HEK293 (cell line): ENCODE measurements around the gene CCDC61.

Experiments
- CTCF ChIA-PET: fragments of 350-600 bp; formaldehyde crosslinking; extraction: SDS; loops from one replicate; lab custom pipeline; 2021; ENCODE audit warnings: antibody characterized with exemption; lab: Yijun Ruan, JAX
- POLR2A ChIA-PET: fragments of 300-600 bp; formaldehyde crosslinking; extraction: SDS; loops from one replicate; lab custom pipeline; 2020; ENCODE audit warnings: antibody characterized with exemption, inconsistent platforms; lab: Yijun Ruan, JAX
- H3K27ac ChIP-seq: fragments of 200-500 bp; sonication (Bioruptor generic); 2 replicates; pipeline ENCODE4 v1.5.1; 2014; ENCODE audit warnings: low read depth, low read length, control low read depth, inconsistent platforms; ENCODE audit errors: extremely low read depth
- H3K36me3 ChIP-seq, 2 experiments: fragments of 200-500 bp in 1 of 2; sonication (Bioruptor generic) in 1 of 2; 1 replicate in 1 of 2; 2 replicates in 1 of 2; pipeline ENCODE4 v1.5.1; 2014 to 2017; ENCODE audit warnings: inconsistent platforms in 2 of 2, low read length in 2 of 2; ENCODE audit not compliant: control insufficient read depth in 2 of 2, insufficient read depth in 1 of 2
- H3K4me1 ChIP-seq: fragments of 200-500 bp; sonication (Bioruptor generic); 2 replicates; pipeline ENCODE4 v1.5.1; 2014; ENCODE audit warnings: mild to moderate bottlenecking, low read length, inconsistent platforms; ENCODE audit not compliant: control insufficient read depth, insufficient read depth
- H3K4me3 ChIP-seq: 2 replicates; pipeline ENCODE4 v1.5.1; 2011; ENCODE audit warnings: low read depth, mild to moderate bottlenecking, control low read depth, low read length, moderate library complexity
- H3K9me3 ChIP-seq: fragments of 200-500 bp; sonication (Bioruptor generic); 2 replicates; pipeline ENCODE4 v1.5.1; 2014; ENCODE audit warnings: low read depth, low read length, inconsistent platforms; ENCODE audit not compliant: control insufficient read depth, insufficient read depth
- OSR2 ChIP-seq: fragments of 450-650 bp; formaldehyde crosslinking; IDR thresholded peaks from 2 replicates; pipeline ENCODE4 v1.5.1; 2016; ENCODE audit warnings: missing biosample characterization, missing genetic modification characterization
- PRDM1 ChIP-seq: fragments of 450-650 bp; formaldehyde crosslinking; IDR thresholded peaks from 2 replicates; pipeline ENCODE4; 2016; ENCODE audit warnings: missing biosample characterization, missing genetic modification characterization
- YY2 ChIP-seq: fragments of 450-650 bp; formaldehyde crosslinking; IDR thresholded peaks from 2 replicates; pipeline ENCODE4 v1.5.1; 2016; ENCODE audit warnings: missing biosample characterization, missing genetic modification characterization
- ZBTB11 ChIP-seq: fragments of 450-650 bp; formaldehyde crosslinking; conservative IDR thresholded peaks from 2 replicates; pipeline ENCODE4 v1.5.1; 2016; ENCODE audit warnings: low read depth, missing biosample characterization, missing genetic modification characterization
- ZNF138 ChIP-seq: fragments of 450-650 bp; formaldehyde crosslinking; IDR thresholded peaks from 2 replicates; pipeline ENCODE4 v1.5.1; 2016; ENCODE audit warnings: missing biosample characterization, missing genetic modification characterization, borderline replicate concordance
- ZNF155 ChIP-seq: fragments of 450-650 bp; formaldehyde crosslinking; IDR thresholded peaks from 2 replicates; pipeline ENCODE4 v1.5.1; 2016; ENCODE audit warnings: missing biosample characterization, missing genetic modification characterization
- ZNF26 ChIP-seq: fragments of 450-650 bp; formaldehyde crosslinking; IDR thresholded peaks from 2 replicates; pipeline ENCODE4 v1.5.1; 2016; ENCODE audit warnings: missing biosample characterization, missing genetic modification characterization
- ZNF266 ChIP-seq: fragments of 450-650 bp; formaldehyde crosslinking; IDR thresholded peaks from 2 replicates; pipeline ENCODE4 v1.5.1; 2016; ENCODE audit warnings: missing biosample characterization, missing genetic modification characterization, low read depth
- ZNF302 ChIP-seq: fragments of 450-650 bp; formaldehyde crosslinking; IDR thresholded peaks from 2 replicates; pipeline ENCODE4 v1.5.1; 2016; ENCODE audit warnings: missing biosample characterization, missing genetic modification characterization, low read depth
- ZNF362 ChIP-seq: fragments of 450-650 bp; formaldehyde crosslinking; IDR thresholded peaks from 2 replicates; pipeline ENCODE4 v1.5.1; 2016; ENCODE audit warnings: missing biosample characterization, missing genetic modification characterization
- ZNF366 ChIP-seq: fragments of 450-650 bp; formaldehyde crosslinking; conservative IDR thresholded peaks from 2 replicates; pipeline ENCODE4 v1.5.1; 2016; ENCODE audit warnings: missing biosample characterization, missing genetic modification characterization
- ZNF426 ChIP-seq: fragments of 450-650 bp; formaldehyde crosslinking; IDR thresholded peaks from 2 replicates; pipeline ENCODE4 v1.5.1; 2017; ENCODE audit warnings: missing biosample characterization, missing genetic modification characterization, mild to moderate bottlenecking, inconsistent platforms, moderate library complexity
- ZNF529 ChIP-seq: fragments of 450-650 bp; formaldehyde crosslinking; IDR thresholded peaks from 2 replicates; pipeline ENCODE4 v1.5.1; 2017; ENCODE audit warnings: missing genetic modification characterization, missing biosample characterization; ENCODE audit not compliant: insufficient replicate concordance
- ZNF580 ChIP-seq: fragments of 450-650 bp; formaldehyde crosslinking; IDR thresholded peaks from 2 replicates; pipeline ENCODE4 v1.5.1; 2016; ENCODE audit warnings: missing biosample characterization, missing genetic modification characterization
- ZNF596 ChIP-seq: fragments of 450-650 bp; IDR thresholded peaks from 2 replicates; pipeline ENCODE4 v1.5.0; 2018; ENCODE audit warnings: missing biosample characterization, mild to moderate bottlenecking, missing genetic modification characterization, moderate library complexity
- ZNF610 ChIP-seq: fragments of 450-650 bp; formaldehyde crosslinking; IDR thresholded peaks from 2 replicates; pipeline ENCODE4 v1.5.1; 2016; ENCODE audit warnings: missing biosample characterization, missing genetic modification characterization, borderline replicate concordance
- ZNF791 ChIP-seq: fragments of 450-650 bp; formaldehyde crosslinking; IDR thresholded peaks from 2 replicates; pipeline ENCODE4 v1.5.1; 2016; ENCODE audit warnings: missing biosample characterization, missing genetic modification characterization
- ZSCAN16 ChIP-seq: fragments of 450-650 bp; formaldehyde crosslinking; IDR thresholded peaks from 2 replicates; pipeline ENCODE4 v1.5.1; 2016; ENCODE audit warnings: missing biosample characterization, missing genetic modification characterization

The CCDC61 gene

GRCh38 chr19:45959517-45960025, 35.7 kb upstream of the CCDC61 start:
- no peaks in the 10 kb centered on the region for H3K4me1 ChIP-seq
- no peak overlapping the region for H3K27ac ChIP-seq
- no peak overlapping the region for H3K4me3 ChIP-seq
- peaks cover 0 to 12% of the 10 kb centered on the region in 2 experiments; a peak in 1 of 3 replicates for H3K36me3 ChIP-seq
- ChIA-PET CTCF (interaction anchor here (0.6 to 0.9 kb wide), 3 partner anchors 9 to 514 kb away, joined by 4 to 9 read pairs (median 5); no protein-coding TSS in a partner anchor), POLR2A (no interaction called here)
- no peaks in the 10 kb centered on the region for H3K9me3 ChIP-seq
- no peak for TF ChIP-seq ZNF362 (tag by site-specific recombination)
- TF ChIP-seq ZNF791 (tag by site-specific recombination): 0 out of 2 replicates have a peak, but pooled peaks have one; percentile 5
- TF ChIP-seq ZNF596 (tag by site-specific recombination): peak; percentile 91
- 0 out of 2 replicates have a peak, but pooled peaks have one; percentile 22 for TF ChIP-seq ZNF366 (tag by site-specific recombination)
- TF ChIP-seq ZNF610 (tag by site-specific recombination): no peak
- no peak for TF ChIP-seq YY2 (tag by site-specific recombination)

GRCh38 chr19:45960595-45961235, 34.6 kb upstream of the CCDC61 start:
- H3K4me3 ChIP-seq: no peak overlapping the region
- H3K36me3 ChIP-seq: peaks cover 0 to 12% of the 10 kb centered on the region in 2 experiments; a peak in 1 of 3 replicates
- H3K4me1 ChIP-seq: no peaks in the 10 kb centered on the region
- H3K27ac ChIP-seq: no peak overlapping the region
- no peak for TF ChIP-seq ZNF138
- TF ChIP-seq ZNF426 (tag by site-specific recombination): no peak
- no peak for TF ChIP-seq OSR2
- TF ChIP-seq ZNF529: no peak
- TF ChIP-seq ZBTB11 (tag by site-specific recombination): no peak
- TF ChIP-seq ZNF302 (tag by site-specific recombination): no peak
- no peak for TF ChIP-seq ZNF26
- TF ChIP-seq ZNF155: no peak
- TF ChIP-seq PRDM1: no peak
- no peak for TF ChIP-seq ZNF266 (tag by site-specific recombination)
- TF ChIP-seq ZNF580 (tag by site-specific recombination): no peak
- TF ChIP-seq ZSCAN16: no peak
- POLR2A ChIA-PET: interaction anchor here (1.5 kb wide), 1 partner anchor 35 kb away, joined by 6 read pairs; the partner anchor contains the start of gene CCDC61
- no peaks in the 10 kb centered on the region for H3K9me3 ChIP-seq
- CTCF ChIA-PET: interaction anchor here (0.6 to 1.0 kb wide), 3 partner anchors 8 to 27 kb away, joined by 3 read pairs; no protein-coding TSS in a partner anchor
